ENCODE data around the gene NDUFS1.
"Not testable (repeated sequence)": the region's sequence is repeated elsewhere in the genome, so short reads cannot be mapped to it uniquely, and the experiment has no call there.

NDUFS1 gene

DNA sequence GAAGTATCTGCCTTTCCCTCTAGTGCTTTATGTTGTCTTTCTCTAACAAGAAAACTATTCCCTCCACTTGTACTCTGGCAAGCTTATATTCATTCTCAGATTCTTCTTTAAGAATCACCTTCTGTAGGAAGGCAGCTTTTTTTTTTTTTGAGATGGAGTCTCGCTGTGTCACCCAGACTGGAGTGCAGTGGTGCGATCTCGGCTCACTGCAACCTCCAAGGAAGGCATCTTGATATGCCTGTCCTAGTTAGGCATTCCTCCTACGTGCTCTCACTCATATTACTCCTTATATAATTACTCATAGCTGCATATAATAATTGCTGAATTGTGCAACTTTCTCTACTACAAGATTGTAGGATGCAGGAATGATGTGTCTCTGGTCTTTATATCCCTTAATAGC, 15.8 kb downstream of the NDUFS1 start:
- Histone ChIP-seq H3K27ac (ENCODE audit: low read length) (no peak overlapping the region), H3K9ac (ENCODE audit: low read length in 2 of 2) (no peak overlapping the region), H3K36me3 (ENCODE audit: control insufficient read depth in 2 of 2, insufficient read depth in 2 of 2, low read length in 2 of 2) (peaks cover 45% of the 10 kb centered on the region in 2 donors), H3K4me3 (ENCODE audit: low read length in 2 of 2) (no peak overlapping the region), H3K4me1 (ENCODE audit: control insufficient read depth, insufficient read depth, low read length) (no peaks in the 10 kb centered on the region), H3K9me3 (ENCODE audit: control insufficient read depth in 2 of 2, low read length in 2 of 2) (no peaks in the 10 kb centered on the region), H3K27me3 (ENCODE audit: control insufficient read depth in 1 of 2, insufficient read depth in 2 of 2, low read length in 2 of 2) (no peaks in the 10 kb centered on the region)

DNA sequence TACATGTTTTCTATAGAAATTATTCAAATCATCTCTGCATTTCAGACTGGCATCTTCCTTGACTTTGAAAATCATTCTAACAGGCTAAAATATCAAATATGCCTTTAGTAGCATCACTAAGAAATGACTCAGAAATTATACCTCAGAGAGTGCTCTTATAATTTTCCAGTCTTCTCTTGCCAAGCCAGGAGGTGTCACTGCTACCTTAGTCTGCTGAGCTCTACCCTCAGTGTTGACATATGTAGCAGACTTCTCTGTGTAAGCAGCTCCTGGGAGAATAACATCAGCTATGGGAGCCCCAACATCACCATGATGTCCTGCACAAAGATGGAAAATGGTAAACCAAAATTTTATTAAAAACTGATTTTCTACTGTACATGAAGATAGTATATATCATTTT, 31.6 kb downstream of the NDUFS1 start:
- H3K9ac ChIP-seq (ENCODE audit: low read length in 2 of 2), result no peak overlapping the region
- H3K27ac ChIP-seq (ENCODE audit: low read length), result no peak overlapping the region
- no peak overlapping the region for H3K4me3 ChIP-seq (ENCODE audit: low read length in 2 of 2)
- H3K27me3 ChIP-seq (ENCODE audit: control insufficient read depth in 1 of 2, insufficient read depth in 2 of 2, low read length in 2 of 2), result no peaks in the 10 kb centered on the region
- no peaks in the 10 kb centered on the region for H3K4me1 ChIP-seq (ENCODE audit: control insufficient read depth, insufficient read depth, low read length)
- peaks cover 31 to 43% of the 10 kb centered on the region in 2 donors for H3K36me3 ChIP-seq (ENCODE audit: control insufficient read depth in 2 of 2, insufficient read depth in 2 of 2, low read length in 2 of 2)
- no peaks in the 10 kb centered on the region for H3K9me3 ChIP-seq (ENCODE audit: control insufficient read depth in 2 of 2, low read length in 2 of 2)

DNA sequence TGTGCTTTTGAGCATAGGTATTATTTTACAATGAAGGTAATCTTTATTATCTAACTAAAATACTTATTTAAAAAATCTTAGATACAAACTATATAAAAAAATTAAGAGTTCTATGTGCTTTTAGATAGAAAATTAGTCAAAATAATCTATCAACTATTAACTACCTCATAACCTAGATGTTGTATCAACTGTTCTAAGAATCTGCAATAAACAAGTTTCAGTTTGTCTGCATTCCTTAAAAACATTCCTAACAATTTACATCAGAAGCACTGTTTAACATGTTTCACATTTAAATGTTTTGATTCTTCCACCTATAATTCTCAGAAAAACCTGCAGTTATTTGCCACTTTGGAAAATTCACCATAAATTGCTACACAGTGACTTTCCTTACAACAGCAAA, 33.3 kb downstream of the NDUFS1 start:
- H3K9ac ChIP-seq (ENCODE audit: low read length in 2 of 2), result no peak overlapping the region
- no peak overlapping the region for H3K27ac ChIP-seq (ENCODE audit: low read length)
- H3K4me1 ChIP-seq (ENCODE audit: control insufficient read depth, insufficient read depth, low read length), result no peaks in the 10 kb centered on the region
- H3K9me3 ChIP-seq (ENCODE audit: control insufficient read depth in 2 of 2, low read length in 2 of 2), result no peaks in the 10 kb centered on the region
- H3K27me3 ChIP-seq (ENCODE audit: control insufficient read depth in 1 of 2, insufficient read depth in 2 of 2, low read length in 2 of 2), result no peaks in the 10 kb centered on the region
- H3K4me3 ChIP-seq (ENCODE audit: low read length in 2 of 2), result no peak overlapping the region
- peaks cover 33 to 45% of the 10 kb centered on the region in 2 donors for H3K36me3 ChIP-seq (ENCODE audit: control insufficient read depth in 2 of 2, insufficient read depth in 2 of 2, low read length in 2 of 2)

DNA sequence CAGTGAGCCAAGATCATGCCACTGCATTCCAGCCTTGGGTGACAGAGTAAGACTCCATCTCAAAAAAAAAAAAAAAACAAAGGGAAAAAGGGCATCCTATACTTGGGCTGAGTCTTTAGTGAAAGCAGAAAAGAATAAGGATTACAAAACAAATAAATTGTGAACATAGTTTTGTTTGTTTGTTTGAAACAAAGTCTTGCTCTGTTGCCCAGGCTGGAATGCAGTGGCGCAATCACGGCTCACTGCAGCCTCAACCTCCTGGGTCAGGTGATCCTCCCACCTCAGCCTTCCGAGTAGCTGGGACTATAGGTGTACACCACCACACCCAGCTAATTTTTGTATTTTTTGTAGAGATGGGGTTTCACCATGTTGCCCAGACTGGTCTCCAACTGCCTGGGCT, 36.7 kb downstream of the NDUFS1 start:
- not testable (repeated sequence) for H3K9ac ChIP-seq (ENCODE audit: low read length in 2 of 2); H3K4me3 ChIP-seq (ENCODE audit: low read length in 2 of 2); H3K9me3 ChIP-seq (ENCODE audit: control insufficient read depth in 2 of 2, low read length in 2 of 2); H3K27ac ChIP-seq (ENCODE audit: low read length); H3K27me3 ChIP-seq (ENCODE audit: control insufficient read depth in 1 of 2, insufficient read depth in 2 of 2, low read length in 2 of 2); H3K4me1 ChIP-seq (ENCODE audit: control insufficient read depth, insufficient read depth, low read length)
- H3K36me3 ChIP-seq (ENCODE audit: control insufficient read depth in 2 of 2, insufficient read depth in 2 of 2, low read length in 2 of 2), result peaks cover 38 to 48% of the 10 kb centered on the region in 2 donors

DNA sequence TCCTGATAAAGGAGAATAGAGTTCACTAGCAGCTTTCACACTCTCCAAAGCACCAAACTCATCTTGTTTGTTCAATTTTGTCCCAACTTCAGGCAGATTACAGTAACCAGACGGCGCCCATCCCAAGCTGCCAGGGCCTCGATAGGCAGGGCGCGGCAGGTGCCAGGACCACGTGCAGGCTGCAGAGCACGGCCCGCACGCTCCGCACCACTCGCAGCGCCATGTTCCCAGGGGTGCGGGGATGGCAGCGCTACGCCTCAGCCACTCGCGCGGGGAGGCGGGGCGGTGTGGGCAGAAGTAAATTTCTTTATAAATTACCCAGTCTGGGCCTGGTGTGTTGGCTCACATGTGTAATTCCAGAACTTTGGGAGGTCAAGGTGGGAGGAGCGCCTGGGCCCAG, 43.0 kb downstream of the NDUFS1 start:
- Histone ChIP-seq H3K9ac (ENCODE audit: low read length in 2 of 2) (no peak overlapping the region), H3K27me3 (ENCODE audit: control insufficient read depth in 1 of 2, insufficient read depth in 2 of 2, low read length in 2 of 2) (no peaks in the 10 kb centered on the region), H3K4me3 (ENCODE audit: low read length in 2 of 2) (no peak overlapping the region), H3K27ac (ENCODE audit: low read length) (no peak overlapping the region), H3K36me3 (ENCODE audit: control insufficient read depth in 2 of 2, insufficient read depth in 2 of 2, low read length in 2 of 2) (peaks cover 26 to 32% of the 10 kb centered on the region in 2 donors), H3K9me3 (ENCODE audit: control insufficient read depth in 2 of 2, low read length in 2 of 2) (peaks cover 0 to 3% of the 10 kb centered on the region in 2 donors), H3K4me1 (ENCODE audit: control insufficient read depth, insufficient read depth, low read length) (no peaks in the 10 kb centered on the region)

DNA sequence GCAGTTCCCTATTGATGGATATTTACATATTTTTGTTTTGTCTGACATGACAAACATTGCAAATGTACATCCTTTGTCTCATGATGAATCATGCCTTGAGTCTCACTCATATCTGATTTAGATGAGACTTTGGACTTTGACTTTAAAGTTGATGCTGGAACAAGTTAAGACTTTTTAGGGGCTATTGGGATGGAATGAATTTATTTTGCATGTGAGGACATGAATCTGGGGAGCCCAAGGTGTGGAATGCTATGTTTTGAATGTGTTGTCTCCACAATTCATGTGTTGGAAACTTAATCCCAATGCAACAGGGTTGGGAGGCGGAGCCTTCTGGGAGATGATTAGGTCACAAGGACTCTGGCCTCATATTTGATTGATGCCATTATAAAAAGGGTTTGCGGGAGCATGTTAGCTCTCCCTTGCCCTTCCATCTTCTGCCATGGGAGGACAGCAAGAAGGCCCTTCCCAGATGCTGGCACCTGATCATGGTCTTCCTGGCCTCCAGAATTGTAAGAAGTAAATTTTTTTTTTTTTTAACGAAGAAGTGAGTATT, 44.1 kb downstream of the NDUFS1 start:
- peaks cover 0 to 3% of the 10 kb centered on the region in 2 donors for H3K9me3 ChIP-seq (ENCODE audit: control insufficient read depth in 2 of 2, low read length in 2 of 2)
- H3K36me3 ChIP-seq (ENCODE audit: control insufficient read depth in 2 of 2, insufficient read depth in 2 of 2, low read length in 2 of 2), result peaks cover 14 to 21% of the 10 kb centered on the region in 2 donors
- H3K4me1 ChIP-seq (ENCODE audit: control insufficient read depth, insufficient read depth, low read length), result no peaks in the 10 kb centered on the region
- H3K27ac ChIP-seq (ENCODE audit: low read length), result no peak overlapping the region
- H3K27me3 ChIP-seq (ENCODE audit: control insufficient read depth in 1 of 2, insufficient read depth in 2 of 2, low read length in 2 of 2), result no peaks in the 10 kb centered on the region
- no peak overlapping the region for H3K4me3 ChIP-seq (ENCODE audit: low read length in 2 of 2)
- H3K9ac ChIP-seq (ENCODE audit: low read length in 2 of 2), result no peak overlapping the region

DNA sequence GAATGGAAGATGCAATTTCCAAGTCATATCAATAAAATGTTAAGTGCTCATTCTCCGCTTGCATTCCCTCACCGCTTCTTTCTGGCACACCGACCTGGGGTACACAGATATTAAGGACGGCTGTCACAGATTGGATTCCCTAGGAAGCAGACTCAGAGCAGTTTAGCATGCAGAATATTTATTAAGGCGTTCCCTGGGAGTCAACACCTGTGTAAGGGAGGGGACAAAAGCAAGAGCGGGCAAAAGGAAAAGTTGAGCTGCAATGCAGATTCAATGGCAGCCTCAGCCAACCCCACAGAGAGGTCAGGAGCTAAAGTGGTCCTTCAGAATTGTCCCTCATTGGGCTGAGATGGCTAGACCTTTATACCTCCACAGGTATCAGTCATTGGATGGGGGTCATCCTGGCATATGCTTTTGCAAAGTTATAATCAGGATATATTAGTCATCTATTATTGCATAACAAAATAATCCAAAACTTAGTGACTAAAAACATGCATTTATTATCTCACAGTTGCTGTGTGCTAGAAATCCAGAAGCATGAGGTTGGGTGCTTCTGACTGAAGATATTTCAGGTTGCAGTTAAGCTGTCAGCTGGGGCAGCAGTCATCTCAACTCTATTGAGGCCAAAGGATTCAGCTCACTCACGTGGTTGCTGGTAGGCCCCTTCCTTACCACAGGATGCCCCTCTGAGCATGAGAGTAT, 46.2 kb downstream of the NDUFS1 start:
- Histone ChIP-seq H3K36me3 (ENCODE audit: control insufficient read depth in 2 of 2, insufficient read depth in 2 of 2, low read length in 2 of 2) (peaks cover 8 to 20% of the 10 kb centered on the region in 2 donors), H3K9me3 (ENCODE audit: control insufficient read depth in 2 of 2, low read length in 2 of 2) (peaks cover 0 to 3% of the 10 kb centered on the region in 2 donors), H3K27ac (ENCODE audit: low read length) (no peak overlapping the region), H3K4me3 (ENCODE audit: low read length in 2 of 2) (no peak overlapping the region), H3K27me3 (ENCODE audit: control insufficient read depth in 1 of 2, insufficient read depth in 2 of 2, low read length in 2 of 2) (no peaks in the 10 kb centered on the region), H3K9ac (ENCODE audit: low read length in 2 of 2) (no peak overlapping the region), H3K4me1 (ENCODE audit: control insufficient read depth, insufficient read depth, low read length) (no peaks in the 10 kb centered on the region)

DNA sequence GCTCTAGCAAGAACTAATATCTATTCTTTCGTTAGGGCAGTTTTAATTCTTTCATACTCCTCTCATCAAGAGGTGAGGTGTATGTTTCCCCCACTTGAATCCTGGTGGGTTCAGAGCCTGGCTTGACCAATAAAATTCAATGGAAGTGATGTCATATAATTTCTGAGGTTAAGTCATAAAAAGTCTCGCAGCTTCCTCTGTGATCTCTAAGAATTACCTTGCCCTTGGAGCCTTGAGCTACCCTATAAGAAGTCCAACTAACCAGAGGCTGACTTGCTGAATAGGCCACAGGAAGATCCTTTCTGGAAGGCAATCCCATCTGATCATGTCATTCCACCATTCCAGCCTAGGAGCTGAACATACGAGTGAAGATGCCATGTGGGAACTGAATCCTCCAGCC, 47.1 kb downstream of the NDUFS1 start:
- Histone ChIP-seq H3K27ac (ENCODE audit: low read length) (no peak overlapping the region), H3K4me3 (ENCODE audit: low read length in 2 of 2) (no peak overlapping the region), H3K4me1 (ENCODE audit: control insufficient read depth, insufficient read depth, low read length) (no peaks in the 10 kb centered on the region), H3K9me3 (ENCODE audit: control insufficient read depth in 2 of 2, low read length in 2 of 2) (peaks cover 0 to 3% of the 10 kb centered on the region in 2 donors), H3K27me3 (ENCODE audit: control insufficient read depth in 1 of 2, insufficient read depth in 2 of 2, low read length in 2 of 2) (no peaks in the 10 kb centered on the region), H3K9ac (ENCODE audit: low read length in 2 of 2) (no peak overlapping the region), H3K36me3 (ENCODE audit: control insufficient read depth in 2 of 2, insufficient read depth in 2 of 2, low read length in 2 of 2) (peaks cover 7 to 15% of the 10 kb centered on the region in 2 donors)

DNA sequence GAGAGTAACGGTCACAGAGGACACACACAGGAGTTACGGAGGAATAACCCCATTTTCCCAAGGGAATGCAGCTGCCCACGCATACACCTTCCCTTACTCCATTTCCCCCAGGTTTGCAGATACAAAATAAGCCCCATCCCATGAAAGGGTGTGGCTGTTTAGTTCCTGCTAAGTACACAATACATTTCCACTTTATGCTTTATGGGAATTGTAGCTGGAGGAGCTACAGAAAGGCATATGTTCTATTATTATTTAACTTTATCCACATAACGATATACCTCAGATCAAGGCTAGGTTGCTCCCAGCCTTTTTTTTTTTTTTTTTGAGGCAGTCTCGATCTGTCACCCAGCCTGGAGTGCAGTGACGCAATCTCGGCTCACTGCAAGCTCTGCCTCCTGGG, 50.5 kb downstream of the NDUFS1 start:
- no peak overlapping the region for H3K4me3 ChIP-seq (ENCODE audit: low read length in 2 of 2)
- peaks cover 0 to 3% of the 10 kb centered on the region in 2 donors for H3K9me3 ChIP-seq (ENCODE audit: control insufficient read depth in 2 of 2, low read length in 2 of 2)
- H3K9ac ChIP-seq (ENCODE audit: low read length in 2 of 2), result no peak overlapping the region
- no peaks in the 10 kb centered on the region for H3K4me1 ChIP-seq (ENCODE audit: control insufficient read depth, insufficient read depth, low read length)
- H3K27me3 ChIP-seq (ENCODE audit: control insufficient read depth in 1 of 2, insufficient read depth in 2 of 2, low read length in 2 of 2), result no peaks in the 10 kb centered on the region
- no peak overlapping the region for H3K27ac ChIP-seq (ENCODE audit: low read length)
- peaks cover 6 to 13% of the 10 kb centered on the region in 2 donors for H3K36me3 ChIP-seq (ENCODE audit: control insufficient read depth in 2 of 2, insufficient read depth in 2 of 2, low read length in 2 of 2)

DNA sequence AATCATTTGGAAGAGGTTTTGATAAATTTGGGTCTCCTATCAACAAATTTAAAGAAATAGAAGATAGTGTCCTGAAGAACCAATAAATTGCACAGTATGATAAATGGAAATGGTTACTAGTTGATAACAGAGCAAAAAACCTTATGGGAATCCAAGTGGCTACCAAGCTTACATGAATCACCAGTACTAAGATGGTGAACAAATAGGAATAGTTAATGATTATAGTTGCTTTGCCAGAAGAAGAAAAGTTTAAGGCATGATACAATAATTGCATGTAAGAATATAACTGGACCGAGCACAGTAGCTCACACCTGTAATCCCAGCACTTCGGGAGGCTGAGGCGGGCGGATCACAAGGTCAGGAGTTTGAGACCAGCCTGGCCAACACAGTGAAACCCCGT, 53.7 kb downstream of the NDUFS1 start:
- H3K9ac ChIP-seq (ENCODE audit: low read length in 2 of 2), result no peak overlapping the region
- no peaks in the 10 kb centered on the region for H3K4me1 ChIP-seq (ENCODE audit: control insufficient read depth, insufficient read depth, low read length)
- peaks cover 0 to 4% of the 10 kb centered on the region in 2 donors for H3K36me3 ChIP-seq (ENCODE audit: control insufficient read depth in 2 of 2, insufficient read depth in 2 of 2, low read length in 2 of 2)
- H3K4me3 ChIP-seq (ENCODE audit: low read length in 2 of 2), result no peak overlapping the region
- no peaks in the 10 kb centered on the region for H3K27me3 ChIP-seq (ENCODE audit: control insufficient read depth in 1 of 2, insufficient read depth in 2 of 2, low read length in 2 of 2)
- H3K9me3 ChIP-seq (ENCODE audit: control insufficient read depth in 2 of 2, low read length in 2 of 2), result no peaks in the 10 kb centered on the region
- H3K27ac ChIP-seq (ENCODE audit: low read length), result no peak overlapping the region

DNA sequence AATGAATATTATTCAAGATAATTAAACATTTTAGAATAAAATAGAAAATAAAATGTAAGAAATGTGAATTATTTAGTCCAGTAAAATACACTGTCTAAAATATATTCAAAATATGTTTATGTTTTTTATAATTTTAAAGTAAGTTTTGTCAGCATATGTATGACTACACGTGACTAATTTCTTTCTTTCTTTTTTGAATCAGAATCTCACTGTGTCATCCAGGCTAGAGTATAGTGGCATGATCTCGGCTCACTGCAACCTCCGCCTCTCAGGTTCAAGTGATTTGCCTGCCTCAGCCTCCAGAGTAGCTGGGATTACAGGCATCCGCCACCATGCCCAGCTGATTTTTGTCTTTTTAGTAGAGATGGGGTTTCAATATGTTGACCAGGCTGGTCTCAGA, 54.2 kb downstream of the NDUFS1 start:
- no peaks in the 10 kb centered on the region for H3K9me3 ChIP-seq (ENCODE audit: control insufficient read depth in 2 of 2, low read length in 2 of 2)
- peaks cover 0 to 4% of the 10 kb centered on the region in 2 donors for H3K36me3 ChIP-seq (ENCODE audit: control insufficient read depth in 2 of 2, insufficient read depth in 2 of 2, low read length in 2 of 2)
- no peak overlapping the region for H3K9ac ChIP-seq (ENCODE audit: low read length in 2 of 2)
- no peaks in the 10 kb centered on the region for H3K4me1 ChIP-seq (ENCODE audit: control insufficient read depth, insufficient read depth, low read length)
- no peaks in the 10 kb centered on the region for H3K27me3 ChIP-seq (ENCODE audit: control insufficient read depth in 1 of 2, insufficient read depth in 2 of 2, low read length in 2 of 2)
- no peak overlapping the region for H3K27ac ChIP-seq (ENCODE audit: low read length)
- H3K4me3 ChIP-seq (ENCODE audit: low read length in 2 of 2), result no peak overlapping the region

Data from stomach smooth muscle (tissue), 2 donors.